ENCODE data around the gene SWT1. TPM values are rescaled to one million over a fixed set of nuclear protein-coding genes. Genes with fewer than 3 reads are reported as not detected.

Gene SWT1
- total and polyA plus RNA-seq, 9 of the 15 experiments (the other 6 are each of a cell fraction or from before 2014, with no cell fraction given): 1.5 to 3.4 (median 2.3) TPM

- peak; percentile 59 for TF ChIP-seq REST (IDR thresholded peaks at IDR 0.05; ENCODE audit: borderline replicate concordance)
- TF ChIP-seq REST (CRISPR knock-in tag; IDR thresholded peaks at IDR 0.05; ENCODE audit: low read depth): peak; percentile 60; the same call in 1 of the 2 replicates
- TF ChIP-seq NRF1 (conservative IDR thresholded peaks at IDR 0.05 in 1 of 2, IDR thresholded peaks at IDR 0.05 in 1 of 2): peak; percentile 60 to 71
- peak; percentile 30; the same call in 1 of the 2 replicates for TF ChIP-seq NR2F6 (CRISPR knock-in tag; IDR thresholded peaks at IDR 0.05)
- peak; percentile 91 for TF ChIP-seq TAF1 (IDR thresholded peaks at IDR 0.05; ENCODE audit: control insufficient read depth, extremely low read depth, insufficient read depth, low read length, severe bottlenecking)
- TF ChIP-seq CBX1 (IDR thresholded peaks at IDR 0.05; ENCODE audit: low read depth): peak; percentile 12; the same call in 1 of the 2 replicates
- TF ChIP-seq SIN3B (IDR thresholded peaks at IDR 0.05; ENCODE audit: low read depth): peak; percentile 27; the same call in 1 of the 2 replicates
- peak; percentile 82 for TF ChIP-seq RBFOX2 (IDR thresholded peaks at IDR 0.05; ENCODE audit: low read depth, low read length)
- TF ChIP-seq ZNF644 (tag; IDR thresholded peaks at IDR 0.05; ENCODE audit: low read depth): no peak
- peak in 1 of 2 experiments; percentile 54 for TF ChIP-seq MAZ (CRISPR knock-in tag; conservative IDR thresholded peaks at IDR 0.05 in 1 of 2, IDR thresholded peaks at IDR 0.05 in 1 of 2)
- no peak for TF ChIP-seq BRCA1 (IDR thresholded peaks at IDR 0.05)
- TF ChIP-seq BRCA1 (CRISPR knock-in tag; IDR thresholded peaks at IDR 0.05): no peak
- TF ChIP-seq ESRRA (IDR thresholded peaks at IDR 0.05; ENCODE audit: borderline replicate concordance, low read depth): peak; percentile 68
- TF ChIP-seq MTA3 (IDR thresholded peaks at IDR 0.05; ENCODE audit: borderline replicate concordance): peak; percentile 77
- TF ChIP-seq ARHGAP35 (IDR thresholded peaks at IDR 0.05; ENCODE audit: partially characterized antibody): no peak
- no peak for TF ChIP-seq MAFK (IDR thresholded peaks at IDR 0.05; ENCODE audit: low read length)
- peak; percentile 78 for TF ChIP-seq ZBTB9 (CRISPR knock-in tag; IDR thresholded peaks at IDR 0.05)
- no peak; a peak in 1 of 3 replicates for TF ChIP-seq CBX3 (IDR thresholded peaks at IDR 0.05; ENCODE audit: borderline replicate concordance in 1 of 2, low read length in 2 of 2)
Observed at GRCh38 chr1:185317034-185317885, 160.3 kb downstream of the SWT1 start, which contains the start of gene IVNS1ABP (continued).
